C4-2B (cell line): ENCODE results near the gene P3R3URF.

Experiments
- CTCF ChIP-seq: fragments of 450-650 bp; conservative IDR thresholded peaks from 2 replicates; pipeline ENCODE4 v1.5.1; 2017; ENCODE audit warnings: mild to moderate bottlenecking
- ZFX ChIP-seq: fragments of 450-650 bp; IDR thresholded peaks from 2 replicates; pipeline ENCODE4 v1.6.1; 2017

DNA sequence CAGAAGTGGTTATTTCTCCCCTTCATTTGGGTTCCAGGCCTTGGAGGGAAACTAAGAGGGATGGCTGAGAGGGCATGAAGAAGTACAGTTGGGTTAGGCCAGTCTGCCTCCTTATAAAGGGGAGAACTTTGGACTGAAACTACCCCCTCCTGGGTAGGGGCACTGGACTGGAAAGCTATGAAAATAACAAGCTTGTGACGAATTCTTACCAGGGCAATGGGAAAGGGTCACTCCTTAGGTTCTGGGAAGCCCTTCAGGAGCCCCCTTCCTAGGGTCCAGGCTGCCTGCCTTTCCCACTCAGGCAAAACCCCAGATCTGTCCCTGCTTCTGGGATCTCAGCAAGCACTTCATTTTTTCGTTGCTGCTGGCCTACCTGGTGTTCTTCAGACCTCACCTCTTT is 9.8 kb upstream of the P3R3URF start:
- TF ChIP-seq CTCF: no peak
- no peak for TF ChIP-seq ZFX
